ENCODE data around the gene C1orf198. TPM values are rescaled to one million over a fixed set of nuclear protein-coding genes. Genes with fewer than 3 reads are reported as not detected.

Gene C1orf198
- total RNA-seq, 1 donor from 2014 or later: 32.9 TPM

GRCh38 chr1:230906226-230906625, 37.9 kb upstream of the C1orf198 start:
- no peak overlapping the region for H3K4me3 ChIP-seq (ENCODE audit: low read length in 3 of 3)
- H3K4me1 ChIP-seq (ENCODE audit: control insufficient read depth in 3 of 3, insufficient read depth in 3 of 3, low read length in 3 of 3): peaks cover 9 to 10% (median 10%) of the 10 kb centered on the region in 3 donors
- H3K9ac ChIP-seq (ENCODE audit: low read depth in 1 of 3, low read length in 3 of 3): no peak overlapping the region
- H3K36me3 ChIP-seq (ENCODE audit: control insufficient read depth in 3 of 3, insufficient read depth in 3 of 3, low read length in 3 of 3): peaks cover 7 to 37% (median 30%) of the 10 kb centered on the region in 3 donors
- no peaks in the 10 kb centered on the region for H3K9me3 ChIP-seq (ENCODE audit: control insufficient read depth in 3 of 3, low read length in 3 of 3)
- H3K27ac ChIP-seq (ENCODE audit: low read depth, low read length): no peak overlapping the region
- H3K27me3 ChIP-seq (ENCODE audit: control insufficient read depth in 3 of 3, insufficient read depth in 3 of 3, low read length in 3 of 3): no peaks in the 10 kb centered on the region

- no peak overlapping the region for H3K27ac ChIP-seq (ENCODE audit: low read depth, low read length)
- no peaks in the 10 kb centered on the region for H3K27me3 ChIP-seq (ENCODE audit: control insufficient read depth in 3 of 3, insufficient read depth in 3 of 3, low read length in 3 of 3)
- peaks cover 7 to 36% (median 30%) of the 10 kb centered on the region in 3 donors for H3K36me3 ChIP-seq (ENCODE audit: control insufficient read depth in 3 of 3, insufficient read depth in 3 of 3, low read length in 3 of 3)
- H3K4me1 ChIP-seq (ENCODE audit: control insufficient read depth in 3 of 3, insufficient read depth in 3 of 3, low read length in 3 of 3): peaks cover 6 to 10% (median 9%) of the 10 kb centered on the region in 3 donors
- no peak overlapping the region for H3K4me3 ChIP-seq (ENCODE audit: low read length in 3 of 3)
- no peaks in the 10 kb centered on the region for H3K9me3 ChIP-seq (ENCODE audit: control insufficient read depth in 3 of 3, low read length in 3 of 3)
- no peak overlapping the region for H3K9ac ChIP-seq (ENCODE audit: low read depth in 1 of 3, low read length in 3 of 3)
Observed at GRCh38 chr1:230905733-230906132, 37.4 kb upstream of the C1orf198 start.

DNA sequence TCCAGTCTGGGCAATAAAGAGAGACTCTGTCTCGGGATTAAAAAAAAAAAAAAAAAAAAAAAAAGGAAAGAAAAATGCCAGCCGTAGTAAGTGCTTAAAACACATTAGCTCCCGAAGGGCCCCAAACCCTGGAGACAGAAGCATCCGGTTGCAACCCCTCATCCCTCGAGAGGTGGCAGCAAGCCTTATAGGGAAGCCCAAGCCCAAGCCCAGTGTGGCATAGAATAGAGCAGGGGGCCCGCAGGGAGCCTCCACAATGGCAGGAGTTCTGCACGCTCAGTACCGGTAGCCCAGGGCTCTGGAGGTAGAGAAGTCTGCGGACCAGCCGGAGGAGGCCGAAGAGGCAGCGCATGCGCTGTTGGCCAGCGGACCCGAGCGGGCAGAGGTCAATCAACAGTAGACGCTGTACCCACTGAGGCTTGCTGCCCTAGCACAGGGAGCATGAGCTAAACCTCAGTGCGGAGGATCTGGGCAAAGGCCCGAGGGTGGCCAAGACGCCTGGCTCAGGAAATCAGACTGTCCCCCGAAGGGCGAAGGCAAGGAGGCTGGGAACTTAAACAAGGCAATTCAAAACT, 34.1 kb upstream of the C1orf198 start:
- Histone ChIP-seq H3K9me3 (ENCODE audit: control insufficient read depth in 3 of 3, low read length in 3 of 3) (no peaks in the 10 kb centered on the region), H3K27ac (ENCODE audit: low read depth, low read length) (no peak overlapping the region), H3K27me3 (ENCODE audit: control insufficient read depth in 3 of 3, insufficient read depth in 3 of 3, low read length in 3 of 3) (no peaks in the 10 kb centered on the region), H3K36me3 (ENCODE audit: control insufficient read depth in 3 of 3, insufficient read depth in 3 of 3, low read length in 3 of 3) (peaks cover 4 to 16% (median 14%) of the 10 kb centered on the region in 3 donors), H3K4me3 (ENCODE audit: low read length in 3 of 3) (no peak overlapping the region), H3K9ac (ENCODE audit: low read depth in 1 of 3, low read length in 3 of 3) (no peak overlapping the region), H3K4me1 (ENCODE audit: control insufficient read depth in 3 of 3, insufficient read depth in 3 of 3, low read length in 3 of 3) (no peaks in the 10 kb centered on the region)

DNA sequence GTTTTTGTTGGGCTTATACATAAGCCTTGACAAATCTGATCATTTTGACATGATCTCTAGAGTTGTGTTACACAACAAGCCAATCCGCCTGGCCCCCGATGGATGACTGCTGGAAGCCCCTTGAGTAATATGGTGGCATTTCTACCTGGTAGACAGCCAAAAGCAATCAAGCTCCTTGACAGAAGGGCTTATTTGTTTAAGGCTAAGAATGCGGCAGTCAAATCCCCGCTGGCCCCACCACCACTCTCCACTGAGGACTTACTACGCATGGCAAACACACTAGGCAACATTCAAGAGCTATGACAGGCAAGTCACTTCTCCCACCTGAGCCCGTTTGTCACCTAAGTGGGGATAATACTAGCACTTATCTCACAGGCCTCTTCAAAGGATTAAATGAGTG, 33.4 kb upstream of the C1orf198 start:
- Histone ChIP-seq H3K9me3 (ENCODE audit: control insufficient read depth in 3 of 3, low read length in 3 of 3) (no peaks in the 10 kb centered on the region), H3K27me3 (ENCODE audit: control insufficient read depth in 3 of 3, insufficient read depth in 3 of 3, low read length in 3 of 3) (no peaks in the 10 kb centered on the region), H3K9ac (ENCODE audit: low read depth in 1 of 3, low read length in 3 of 3) (no peak overlapping the region), H3K4me3 (ENCODE audit: low read length in 3 of 3) (no peak overlapping the region), H3K4me1 (ENCODE audit: control insufficient read depth in 3 of 3, insufficient read depth in 3 of 3, low read length in 3 of 3) (no peaks in the 10 kb centered on the region), H3K27ac (ENCODE audit: low read depth, low read length) (no peak overlapping the region), H3K36me3 (ENCODE audit: control insufficient read depth in 3 of 3, insufficient read depth in 3 of 3, low read length in 3 of 3) (peaks cover 4 to 9% (median 7%) of the 10 kb centered on the region in 3 donors)

DNA sequence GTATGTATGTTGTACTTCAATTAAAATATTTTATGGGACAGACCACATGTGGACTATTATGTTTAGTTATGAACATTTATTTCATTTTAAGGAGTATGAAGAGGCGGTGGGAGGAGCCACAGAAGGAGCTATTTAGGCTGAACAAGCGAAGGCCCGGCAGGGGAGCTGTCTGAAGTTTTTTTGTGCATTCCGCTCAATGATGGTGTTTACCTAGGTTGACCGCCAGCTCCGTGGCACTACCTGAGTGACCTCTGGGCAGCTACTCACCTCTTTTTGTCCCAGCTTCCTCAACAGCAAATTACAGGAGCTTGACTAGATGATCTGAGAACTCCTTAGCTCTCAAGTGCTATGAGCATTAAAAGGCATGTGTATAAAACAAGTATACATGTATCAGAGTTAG, 32.7 kb upstream of the C1orf198 start:
- Histone ChIP-seq H3K36me3 (ENCODE audit: control insufficient read depth in 3 of 3, insufficient read depth in 3 of 3, low read length in 3 of 3) (peaks cover 4 to 9% (median 7%) of the 10 kb centered on the region in 3 donors), H3K27ac (ENCODE audit: low read depth, low read length) (no peak overlapping the region), H3K9ac (ENCODE audit: low read depth in 1 of 3, low read length in 3 of 3) (no peak overlapping the region), H3K4me3 (ENCODE audit: low read length in 3 of 3) (no peak overlapping the region), H3K9me3 (ENCODE audit: control insufficient read depth in 3 of 3, low read length in 3 of 3) (no peaks in the 10 kb centered on the region), H3K4me1 (ENCODE audit: control insufficient read depth in 3 of 3, insufficient read depth in 3 of 3, low read length in 3 of 3) (no peaks in the 10 kb centered on the region), H3K27me3 (ENCODE audit: control insufficient read depth in 3 of 3, insufficient read depth in 3 of 3, low read length in 3 of 3) (no peaks in the 10 kb centered on the region)

GRCh38 chr1:230899841-230900251, 31.5 kb upstream of the C1orf198 start:
- Histone ChIP-seq H3K27ac (ENCODE audit: low read depth, low read length) (no peak overlapping the region), H3K27me3 (ENCODE audit: control insufficient read depth in 3 of 3, insufficient read depth in 3 of 3, low read length in 3 of 3) (no peaks in the 10 kb centered on the region), H3K4me3 (ENCODE audit: low read length in 3 of 3) (no peak overlapping the region), H3K9me3 (ENCODE audit: control insufficient read depth in 3 of 3, low read length in 3 of 3) (no peaks in the 10 kb centered on the region), H3K36me3 (ENCODE audit: control insufficient read depth in 3 of 3, insufficient read depth in 3 of 3, low read length in 3 of 3) (peaks cover 0 to 4% (median 4%) of the 10 kb centered on the region in 3 donors), H3K9ac (ENCODE audit: low read depth in 1 of 3, low read length in 3 of 3) (no peak overlapping the region), H3K4me1 (ENCODE audit: control insufficient read depth in 3 of 3, insufficient read depth in 3 of 3, low read length in 3 of 3) (no peaks in the 10 kb centered on the region)

DNA sequence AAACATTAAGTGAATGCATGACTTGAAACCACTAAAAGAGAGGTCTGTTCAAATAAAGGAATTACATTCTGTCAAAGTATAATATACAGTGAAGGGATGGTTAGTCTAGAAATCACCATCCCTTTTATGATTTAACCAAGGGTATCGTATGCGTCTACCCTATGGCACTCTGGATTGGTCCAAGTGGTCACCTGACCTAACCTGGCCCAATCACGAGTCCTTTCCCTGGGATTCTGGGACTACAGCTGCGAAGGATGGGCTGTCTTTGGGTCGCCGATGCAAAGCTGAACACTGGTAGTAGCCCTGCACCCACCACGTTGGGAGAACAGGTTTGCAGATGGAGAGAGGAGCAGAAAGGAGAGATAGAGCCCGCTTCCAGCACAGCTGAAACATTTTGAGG, 30.4 kb upstream of the C1orf198 start:
- Histone ChIP-seq H3K27ac (ENCODE audit: low read depth, low read length) (no peak overlapping the region), H3K9ac (ENCODE audit: low read depth in 1 of 3, low read length in 3 of 3) (no peak overlapping the region), H3K36me3 (ENCODE audit: control insufficient read depth in 3 of 3, insufficient read depth in 3 of 3, low read length in 3 of 3) (peaks cover 0 to 4% (median 0%) of the 10 kb centered on the region in 3 donors), H3K4me3 (ENCODE audit: low read length in 3 of 3) (no peak overlapping the region), H3K27me3 (ENCODE audit: control insufficient read depth in 3 of 3, insufficient read depth in 3 of 3, low read length in 3 of 3) (no peaks in the 10 kb centered on the region), H3K4me1 (ENCODE audit: control insufficient read depth in 3 of 3, insufficient read depth in 3 of 3, low read length in 3 of 3) (no peaks in the 10 kb centered on the region), H3K9me3 (ENCODE audit: control insufficient read depth in 3 of 3, low read length in 3 of 3) (no peaks in the 10 kb centered on the region)

DNA sequence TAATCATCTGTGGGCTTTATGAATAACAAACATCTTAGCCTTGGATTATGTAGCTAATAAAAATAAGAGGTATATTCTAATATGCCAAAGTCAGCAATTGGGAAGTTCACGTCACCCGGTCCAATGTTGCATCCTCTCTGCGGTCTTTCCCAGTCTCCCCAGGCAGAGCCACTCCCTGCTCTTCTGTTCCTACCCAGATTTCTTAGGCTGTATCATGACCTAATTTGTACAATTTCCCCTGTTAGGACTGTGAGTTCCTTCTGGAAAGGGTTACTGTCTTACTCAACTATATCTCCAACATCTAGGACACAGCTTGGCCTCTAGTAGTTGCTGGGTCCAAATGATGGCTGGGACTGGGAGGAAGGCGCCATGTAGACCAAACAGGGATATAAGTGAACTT, 29.8 kb upstream of the C1orf198 start:
- Histone ChIP-seq H3K27me3 (ENCODE audit: control insufficient read depth in 3 of 3, insufficient read depth in 3 of 3, low read length in 3 of 3) (no peaks in the 10 kb centered on the region), H3K4me1 (ENCODE audit: control insufficient read depth in 3 of 3, insufficient read depth in 3 of 3, low read length in 3 of 3) (no peaks in the 10 kb centered on the region), H3K27ac (ENCODE audit: low read depth, low read length) (no peak overlapping the region), H3K9ac (ENCODE audit: low read depth in 1 of 3, low read length in 3 of 3) (no peak overlapping the region), H3K36me3 (ENCODE audit: control insufficient read depth in 3 of 3, insufficient read depth in 3 of 3, low read length in 3 of 3) (peaks cover 0 to under 1% (median 0%) of the 10 kb centered on the region in 3 donors), H3K4me3 (ENCODE audit: low read length in 3 of 3) (no peak overlapping the region), H3K9me3 (ENCODE audit: control insufficient read depth in 3 of 3, low read length in 3 of 3) (no peaks in the 10 kb centered on the region)

- Histone ChIP-seq H3K4me3 (ENCODE audit: low read length in 3 of 3) (no peak overlapping the region), H3K27ac (ENCODE audit: low read depth, low read length) (no peak overlapping the region), H3K36me3 (ENCODE audit: control insufficient read depth in 3 of 3, insufficient read depth in 3 of 3, low read length in 3 of 3) (no peaks in the 10 kb centered on the region)
Observed at GRCh38 chr1:230896779-230897178, 28.5 kb upstream of the C1orf198 start.

DNA sequence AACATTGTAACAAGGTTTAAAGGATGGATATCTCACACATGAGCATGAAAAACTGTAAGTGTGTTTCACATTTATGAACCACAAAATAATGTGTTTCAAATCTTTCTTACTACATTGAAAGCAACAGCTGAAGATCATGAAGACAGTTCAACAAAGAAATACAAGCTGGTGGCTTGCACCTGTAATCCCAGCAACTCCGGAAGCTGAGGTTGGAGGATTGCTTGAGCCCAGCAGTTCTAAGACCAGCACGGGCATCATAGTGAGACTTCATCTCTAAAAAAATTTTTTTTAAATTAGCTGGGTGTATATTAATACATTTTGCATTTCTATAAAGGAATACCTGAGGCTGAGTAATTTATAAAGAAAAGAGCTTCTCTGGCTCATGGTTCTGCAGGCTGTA, 27.1 kb upstream of the C1orf198 start:
- Histone ChIP-seq H3K27me3 (ENCODE audit: control insufficient read depth in 3 of 3, insufficient read depth in 3 of 3, low read length in 3 of 3) (no peaks in the 10 kb centered on the region), H3K4me1 (ENCODE audit: control insufficient read depth in 3 of 3, insufficient read depth in 3 of 3, low read length in 3 of 3) (no peaks in the 10 kb centered on the region), H3K36me3 (ENCODE audit: control insufficient read depth in 3 of 3, insufficient read depth in 3 of 3, low read length in 3 of 3) (no peaks in the 10 kb centered on the region), H3K9me3 (ENCODE audit: control insufficient read depth in 3 of 3, low read length in 3 of 3) (no peaks in the 10 kb centered on the region), H3K4me3 (ENCODE audit: low read length in 3 of 3) (no peak overlapping the region), H3K9ac (ENCODE audit: low read depth in 1 of 3, low read length in 3 of 3) (no peak overlapping the region), H3K27ac (ENCODE audit: low read depth, low read length) (no peak overlapping the region)

More at GRCh38 chr1:230896779-230897178, 28.5 kb upstream of the C1orf198 start:
- no peaks in the 10 kb centered on the region for H3K27me3 ChIP-seq (ENCODE audit: control insufficient read depth in 3 of 3, insufficient read depth in 3 of 3, low read length in 3 of 3)
- H3K9ac ChIP-seq (ENCODE audit: low read depth in 1 of 3, low read length in 3 of 3): no peak overlapping the region
- H3K4me1 ChIP-seq (ENCODE audit: control insufficient read depth in 3 of 3, insufficient read depth in 3 of 3, low read length in 3 of 3): no peaks in the 10 kb centered on the region
- no peaks in the 10 kb centered on the region for H3K9me3 ChIP-seq (ENCODE audit: control insufficient read depth in 3 of 3, low read length in 3 of 3)
